Measurements from ENCODE around the gene MED7. TPM values are rescaled to one million over a fixed set of nuclear protein-coding genes. Genes with fewer than 3 reads are reported as not detected.
A peak's percentile ranks its signal among the peaks of the same experiment; 100 is the strongest.

Gene MED7
- total and polyA plus RNA-seq, 9 donors, result 9.5 to 13.4 (median 12.3) TPM

DNA sequence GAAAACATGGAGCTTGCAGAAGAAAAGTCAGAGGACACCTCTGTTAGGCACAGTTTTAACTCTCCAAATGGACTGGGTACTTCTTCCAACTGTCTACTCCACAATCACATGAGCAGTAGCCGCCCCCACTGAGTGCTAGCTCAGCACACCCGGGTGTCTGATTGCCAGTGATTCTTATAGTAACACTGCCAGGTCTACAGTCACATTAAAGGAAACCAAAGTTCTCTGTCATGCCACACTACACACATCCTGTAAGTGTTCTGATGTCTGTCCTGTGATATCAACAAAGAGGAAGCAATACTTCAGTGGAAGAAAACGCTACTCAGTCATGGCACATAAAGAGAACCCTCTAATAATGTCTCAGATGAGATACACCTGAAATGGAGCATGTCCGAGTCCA is 33.7 kb downstream of the MED7 start, which contains the start of gene HAVCR2:
Gene HAVCR2 (minus strand): TSS at position 69 of the 400 bp plus-strand sequence. CDS start 61 bp downstream, at position 8.
- DNase-seq, result peak; percentile 49
- Histone ChIP-seq H3K27ac (ENCODE audit: low read length) (peak within 1 kb of the TSS; percentile 51), H3K9me3 (replicated peaks; ENCODE audit: control insufficient read depth, low read depth, low read length) (no peaks in the 10 kb centered on the region), H3K36me3 (ENCODE audit: control insufficient read depth, insufficient read depth, low read length) (no peaks in the 10 kb centered on the region), H3K4me3 (ENCODE audit: low read length) (peak within 1 kb of the TSS; percentile 14), H3K4me1 (ENCODE audit: control insufficient read depth, insufficient read depth, low read length) (no peaks in the 10 kb centered on the region), H3K27me3 (ENCODE audit: control insufficient read depth, insufficient read depth, low read length) (no peaks in the 10 kb centered on the region)
- WGBS (ENCODE audit: insufficient coverage), result 100% methylated on average over 2 of the region's 4 CpGs

DNA sequence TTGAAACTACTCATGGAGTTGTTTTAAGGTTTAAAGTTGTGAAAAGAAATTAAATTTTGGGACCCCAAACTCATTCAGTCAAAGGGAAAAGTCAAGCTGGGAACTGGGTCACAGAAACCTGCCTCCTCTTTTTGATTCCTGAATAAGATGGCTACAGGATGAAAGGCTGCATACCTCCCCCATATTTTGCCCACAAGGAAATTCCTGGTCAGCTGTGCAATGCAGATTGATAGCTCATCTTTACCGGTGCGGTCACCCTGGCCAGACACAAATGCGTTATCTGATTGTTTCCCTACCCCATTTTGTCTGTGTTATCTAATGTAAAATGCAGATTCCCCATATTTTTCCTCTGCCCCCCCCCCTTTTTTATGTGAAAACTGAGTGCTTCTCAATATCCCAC is 35.2 kb downstream of the MED7 start:
- Histone ChIP-seq H3K27me3 (ENCODE audit: control insufficient read depth, insufficient read depth, low read length) (no peaks in the 10 kb centered on the region), H3K27ac (ENCODE audit: low read length) (no peak overlapping the region), H3K9me3 (replicated peaks; ENCODE audit: control insufficient read depth, low read depth, low read length) (no peaks in the 10 kb centered on the region), H3K4me3 (ENCODE audit: low read length) (no peak overlapping the region), H3K36me3 (ENCODE audit: control insufficient read depth, insufficient read depth, low read length) (no peaks in the 10 kb centered on the region), H3K4me1 (ENCODE audit: control insufficient read depth, insufficient read depth, low read length) (no peaks in the 10 kb centered on the region)
- no CpG with 5 or more reads among the region's 3 CpGs for WGBS (ENCODE audit: insufficient coverage)
- no peak for DNase-seq

DNA sequence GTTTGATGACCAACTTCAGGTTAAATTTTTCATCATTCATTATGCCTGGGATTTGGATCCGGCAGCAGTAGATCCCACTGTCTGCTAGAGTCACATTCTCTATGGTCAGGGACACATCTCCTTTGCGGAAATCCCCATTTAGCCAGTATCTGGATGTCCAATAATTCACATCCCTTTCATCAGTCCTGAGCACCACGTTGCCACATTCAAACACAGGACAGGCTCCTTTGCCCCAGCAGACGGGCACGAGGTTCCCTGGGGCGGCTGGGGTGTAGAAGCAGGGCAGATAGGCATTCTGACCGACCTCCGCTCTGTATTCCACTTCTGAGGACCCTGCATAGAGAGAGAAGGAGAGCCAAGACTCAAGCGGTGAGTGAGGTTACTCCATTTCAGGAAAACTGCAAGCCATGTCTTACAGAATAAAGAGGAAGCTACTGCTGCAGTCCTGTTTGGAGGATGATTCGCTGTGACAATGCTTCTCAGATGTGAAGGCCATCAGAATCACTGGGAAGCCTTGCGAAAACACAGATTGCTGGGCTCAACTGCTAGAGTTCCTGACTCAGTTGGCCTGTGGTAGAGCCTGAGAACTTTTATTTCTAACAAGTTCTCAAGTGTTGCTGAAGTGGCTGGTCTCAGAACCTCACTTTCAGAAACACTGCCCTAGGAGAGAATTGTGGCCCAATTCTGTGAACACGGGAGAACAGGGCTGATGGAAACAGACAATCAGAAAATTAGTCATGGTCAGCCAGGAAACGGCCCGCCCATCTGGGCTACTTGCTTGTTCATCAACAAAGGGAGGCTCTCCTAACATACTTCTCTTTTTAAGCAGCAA is 35.8 kb downstream of the MED7 start:
- H3K4me1 ChIP-seq (ENCODE audit: control insufficient read depth, insufficient read depth, low read length), result no peaks in the 10 kb centered on the region
- no peaks in the 10 kb centered on the region for H3K27me3 ChIP-seq (ENCODE audit: control insufficient read depth, insufficient read depth, low read length)
- H3K36me3 ChIP-seq (ENCODE audit: control insufficient read depth, insufficient read depth, low read length), result no peaks in the 10 kb centered on the region
- WGBS (ENCODE audit: insufficient coverage), result 84% methylated on average over 11 of the region's 14 CpGs
- no peak overlapping the region for H3K4me3 ChIP-seq (ENCODE audit: low read length)
- peak; percentile 40 for DNase-seq
- no peaks in the 10 kb centered on the region for H3K9me3 ChIP-seq (replicated peaks; ENCODE audit: control insufficient read depth, low read depth, low read length)
- no peak overlapping the region for H3K27ac ChIP-seq (ENCODE audit: low read length)

DNA sequence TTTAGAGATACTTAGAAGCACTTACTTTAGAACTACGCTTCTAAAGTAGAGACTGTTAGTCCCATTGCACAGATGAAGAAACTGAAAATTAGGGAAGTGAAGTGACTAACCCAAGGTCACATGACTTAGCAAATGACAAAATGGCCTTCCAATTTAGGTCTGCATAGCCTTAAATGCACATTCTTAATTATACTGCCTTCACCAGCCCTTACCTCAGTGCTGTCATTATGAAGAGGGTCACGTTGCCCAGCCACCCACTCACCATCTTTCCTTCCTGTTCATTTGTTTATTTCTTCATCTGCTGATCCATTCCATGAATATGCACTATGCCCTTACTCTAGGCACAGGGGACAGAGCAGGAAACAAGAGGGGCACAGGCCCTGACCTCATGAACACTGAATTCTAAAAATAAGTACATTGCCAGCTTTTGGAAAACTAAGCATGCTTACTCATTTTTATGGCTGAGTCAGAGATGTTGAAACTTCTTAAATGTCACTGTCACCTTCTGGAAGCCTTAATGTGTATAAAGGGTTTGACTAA is 42.5 kb downstream of the MED7 start:
- Histone ChIP-seq H3K9me3 (replicated peaks; ENCODE audit: control insufficient read depth, low read depth, low read length) (no peaks in the 10 kb centered on the region), H3K36me3 (ENCODE audit: control insufficient read depth, insufficient read depth, low read length) (no peaks in the 10 kb centered on the region), H3K27me3 (ENCODE audit: control insufficient read depth, insufficient read depth, low read length) (no peaks in the 10 kb centered on the region), H3K27ac (ENCODE audit: low read length) (no peak overlapping the region), H3K4me1 (ENCODE audit: control insufficient read depth, insufficient read depth, low read length) (no peaks in the 10 kb centered on the region), H3K4me3 (ENCODE audit: low read length) (no peak overlapping the region)
- no peak for DNase-seq
- 38% methylated on average over 1 of the region's 2 CpGs for WGBS (ENCODE audit: insufficient coverage)

DNA sequence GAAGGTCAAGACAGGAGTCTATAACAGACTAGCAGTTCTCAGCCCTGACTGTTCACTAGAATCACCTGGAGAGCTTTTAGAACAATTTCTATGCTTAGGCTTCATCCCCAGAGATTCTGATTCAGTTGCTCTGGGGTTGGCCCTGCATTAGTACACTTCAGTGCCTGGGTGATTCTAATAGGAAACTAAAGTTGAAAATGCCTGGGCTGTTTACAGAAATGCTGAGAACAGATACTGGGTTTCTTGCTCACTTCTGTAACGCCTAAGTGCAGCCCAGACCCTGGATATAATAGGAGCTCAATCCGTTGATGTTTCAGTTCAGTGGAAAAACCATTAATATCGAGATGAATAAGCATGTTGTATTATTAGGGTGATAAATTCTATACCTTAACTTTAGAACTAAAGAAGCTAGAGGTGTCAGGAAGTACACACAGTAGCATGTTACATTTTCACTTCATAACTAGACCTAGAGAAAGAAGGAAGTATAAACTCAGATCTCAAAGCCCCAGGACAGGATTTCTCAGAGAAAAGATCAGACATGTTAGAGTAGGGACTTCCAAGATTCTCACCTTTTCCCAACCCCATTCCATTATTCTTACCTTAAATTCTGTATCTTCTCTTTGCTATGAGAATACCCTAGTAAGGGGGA is 54.2 kb downstream of the MED7 start:
- H3K27ac ChIP-seq (ENCODE audit: low read length), result no peak overlapping the region
- no peak for DNase-seq
- H3K27me3 ChIP-seq (ENCODE audit: control insufficient read depth, insufficient read depth, low read length), result no peaks in the 10 kb centered on the region
- WGBS (ENCODE audit: insufficient coverage), result 80% methylated on average over 1 of the region's 3 CpGs
- no peaks in the 10 kb centered on the region for H3K36me3 ChIP-seq (ENCODE audit: control insufficient read depth, insufficient read depth, low read length)
- no peak overlapping the region for H3K4me3 ChIP-seq (ENCODE audit: low read length)
- no peaks in the 10 kb centered on the region for H3K9me3 ChIP-seq (replicated peaks; ENCODE audit: control insufficient read depth, low read depth, low read length)
- H3K4me1 ChIP-seq (ENCODE audit: control insufficient read depth, insufficient read depth, low read length), result no peaks in the 10 kb centered on the region

Other genes starting within 250 kb of the MED7 start
- 1.9 TPM for gene TIMD4, start 179.6 kb downstream of the MED7 start, total RNA-seq
- 1 to 10 TPM in 7 of 8 donors, under 1 TPM in 1; 0.84 to 4.1 (median 2.2) TPM for gene TIMD4, start 179.6 kb downstream of the MED7 start, polyA plus RNA-seq (ENCODE audit: insufficient read depth in 1 of 8, insufficient read length in 8 of 8, low replicate concordance in 1 of 8)
- 0.04 TPM for gene HAVCR1, start 83.7 kb downstream of the MED7 start, total RNA-seq
- under 1 TPM in 4 of 8 donors, not detected in 4; 0.14 to 0.94 (median 0.23) TPM for gene HAVCR1, start 83.7 kb downstream of the MED7 start, polyA plus RNA-seq (ENCODE audit: insufficient read depth in 1 of 8, insufficient read length in 8 of 8, low replicate concordance in 1 of 8)
- gene HAVCR2, start 33.8 kb downstream of the MED7 start, total RNA-seq, result 4.3 TPM
- gene HAVCR2, start 33.8 kb downstream of the MED7 start, polyA plus RNA-seq (ENCODE audit: insufficient read depth in 1 of 8, insufficient read length in 8 of 8, low replicate concordance in 1 of 8), result 1 to 10 TPM; 1.5 to 4.2 (median 2.0) TPM
- gene GARIN3, start 23.4 kb upstream of the MED7 start, total RNA-seq, result not detected
- not detected for gene GARIN3, start 23.4 kb upstream of the MED7 start, polyA plus RNA-seq (ENCODE audit: insufficient read depth in 1 of 8, insufficient read length in 8 of 8, low replicate concordance in 1 of 8)
- 0.13 TPM for gene ITK, start 38.0 kb upstream of the MED7 start, total RNA-seq
- gene ITK, start 38.0 kb upstream of the MED7 start, polyA plus RNA-seq (ENCODE audit: insufficient read depth in 1 of 8, insufficient read length in 8 of 8, low replicate concordance in 1 of 8), result under 1 TPM; 0.08 to 0.54 (median 0.21) TPM
- 3.1 TPM for gene CYFIP2, start 123.3 kb upstream of the MED7 start, total RNA-seq
- 1 to 10 TPM; 3.0 to 7.8 (median 4.4) TPM for gene CYFIP2, start 123.3 kb upstream of the MED7 start, polyA plus RNA-seq (ENCODE audit: insufficient read depth in 1 of 8, insufficient read length in 8 of 8, low replicate concordance in 1 of 8)